Measurements from ENCODE around the gene FMO5.
"Not testable (repeated sequence)": the region's sequence is repeated elsewhere in the genome, so short reads cannot be mapped to it uniquely, and the experiment has no call there.

The FMO5 gene

GRCh38 chr1:147245586-147246021 is 20.5 kb upstream of the FMO5 start:
- no peak for DNase-seq (ENCODE audit: extremely low spot score)
- ChIA-PET CTCF (no interaction called here), POLR2A (no interaction called here)
- TF ChIP-seq, protein P1, sequence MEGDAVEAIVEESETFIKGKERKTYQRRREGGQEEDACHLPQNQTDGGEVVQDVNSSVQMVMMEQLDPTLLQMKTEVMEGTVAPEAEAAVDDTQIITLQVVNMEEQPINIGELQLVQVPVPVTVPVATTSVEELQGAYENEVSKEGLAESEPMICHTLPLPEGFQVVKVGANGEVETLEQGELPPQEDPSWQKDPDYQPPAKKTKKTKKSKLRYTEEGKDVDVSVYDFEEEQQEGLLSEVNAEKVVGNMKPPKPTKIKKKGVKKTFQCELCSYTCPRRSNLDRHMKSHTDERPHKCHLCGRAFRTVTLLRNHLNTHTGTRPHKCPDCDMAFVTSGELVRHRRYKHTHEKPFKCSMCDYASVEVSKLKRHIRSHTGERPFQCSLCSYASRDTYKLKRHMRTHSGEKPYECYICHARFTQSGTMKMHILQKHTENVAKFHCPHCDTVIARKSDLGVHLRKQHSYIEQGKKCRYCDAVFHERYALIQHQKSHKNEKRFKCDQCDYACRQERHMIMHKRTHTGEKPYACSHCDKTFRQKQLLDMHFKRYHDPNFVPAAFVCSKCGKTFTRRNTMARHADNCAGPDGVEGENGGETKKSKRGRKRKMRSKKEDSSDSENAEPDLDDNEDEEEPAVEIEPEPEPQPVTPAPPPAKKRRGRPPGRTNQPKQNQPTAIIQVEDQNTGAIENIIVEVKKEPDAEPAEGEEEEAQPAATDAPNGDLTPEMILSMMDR (IDR thresholded peaks at IDR 0.05; ENCODE audit: control extremely low read depth, extremely low read depth, low read depth, missing control alignments) = no peak

GRCh38 chr1:147245129-147245528 is 20.0 kb upstream of the FMO5 start:
- ChIA-PET CTCF (no interaction called here), POLR2A (no interaction called here)
- no peak for DNase-seq (ENCODE audit: extremely low spot score)
- TF ChIP-seq, protein P1 (IDR thresholded peaks at IDR 0.05; ENCODE audit: control extremely low read depth, extremely low read depth, low read depth, missing control alignments) = no peak

GRCh38 chr1:147243841-147244240 is 18.7 kb upstream of the FMO5 start:
- TF ChIP-seq, protein P1 (IDR thresholded peaks at IDR 0.05; ENCODE audit: control extremely low read depth, extremely low read depth, low read depth, missing control alignments) = no peak
- no peak for DNase-seq (ENCODE audit: extremely low spot score)
- POLR2A ChIA-PET = interaction anchor here (1.2 kb wide), 1 partner anchor 160 kb away, joined by 6 read pairs; no protein-coding TSS in a partner anchor
- CTCF ChIA-PET = interaction anchor here (0.7 to 2.5 kb wide), 16 partner anchors 9 to 197 kb away, joined by 3 to 17 read pairs (median 3); no protein-coding TSS in a partner anchor

GRCh38 chr1:147243228-147243685 is 18.1 kb upstream of the FMO5 start:
- POLR2A ChIA-PET = interaction anchor here (1.2 kb wide), 1 partner anchor 159 kb away, joined by 6 read pairs; no protein-coding TSS in a partner anchor
- CTCF ChIA-PET = interaction anchor here (0.7 to 2.5 kb wide), 16 partner anchors 10 to 197 kb away, joined by 3 to 17 read pairs (median 3); no protein-coding TSS in a partner anchor
- peak; percentile 28 for DNase-seq (ENCODE audit: extremely low spot score)
- TF ChIP-seq, protein P1 (IDR thresholded peaks at IDR 0.05; ENCODE audit: control extremely low read depth, extremely low read depth, low read depth, missing control alignments) = peak; percentile 6

- POLR2A ChIA-PET = interaction anchor here (0.7 to 1.2 kb wide), 2 partner anchors 158 kb away, joined by 6 to 9 read pairs; no protein-coding TSS in a partner anchor
- peak; percentile 92 for DNase-seq (ENCODE audit: extremely low spot score)
- TF ChIP-seq, protein P1 (IDR thresholded peaks at IDR 0.05; ENCODE audit: control extremely low read depth, extremely low read depth, low read depth, missing control alignments) = peak; percentile 98
- CTCF ChIA-PET = interaction anchor here (0.6 to 2.5 kb wide), 39 partner anchors 10 to 363 kb away, joined by 3 to 28 read pairs (median 4); partner anchors contain the start of gene FMO5
Observed at GRCh38 chr1:147242449-147243227, 17.5 kb upstream of the FMO5 start, which contains the start of gene CHD1L. CHD1L (plus strand) TSS chr1:147242684; CDS start chr1:147242704, 20 bp downstream.

DNA sequence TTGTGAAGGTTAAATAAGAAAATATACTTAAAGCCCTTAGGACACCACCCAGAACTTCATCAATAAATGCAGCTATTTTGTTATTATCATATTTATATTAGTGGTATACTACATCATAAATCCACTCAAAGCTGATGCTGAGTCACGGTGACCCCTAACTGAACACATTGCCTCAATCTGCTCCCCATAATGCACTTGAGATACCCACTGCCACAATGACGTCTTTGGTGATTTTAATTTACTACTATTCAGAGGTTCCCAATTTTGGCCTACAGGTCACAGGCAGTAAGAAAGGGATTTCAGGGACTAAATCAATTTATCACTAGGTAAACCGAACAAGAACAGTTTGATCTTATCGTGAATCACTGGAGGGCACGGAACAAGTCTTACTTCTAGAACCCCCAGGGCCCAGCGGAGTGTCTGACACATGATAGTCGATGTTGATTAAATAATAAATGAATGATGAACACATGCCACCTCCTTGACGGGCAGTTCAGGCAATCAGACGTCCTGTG is 16.9 kb upstream of the FMO5 start:
- TF ChIP-seq, protein P1 (IDR thresholded peaks at IDR 0.05; ENCODE audit: control extremely low read depth, extremely low read depth, low read depth, missing control alignments) = no peak
- POLR2A ChIA-PET = interaction anchor here (0.7 kb wide), 1 partner anchor 158 kb away, joined by 9 read pairs; no protein-coding TSS in a partner anchor
- no peak for DNase-seq (ENCODE audit: extremely low spot score)
- CTCF ChIA-PET = interaction anchor here (0.6 to 2.5 kb wide), 24 partner anchors 10 to 363 kb away, joined by 3 to 28 read pairs (median 4); partner anchors contain the start of gene FMO5

DNA sequence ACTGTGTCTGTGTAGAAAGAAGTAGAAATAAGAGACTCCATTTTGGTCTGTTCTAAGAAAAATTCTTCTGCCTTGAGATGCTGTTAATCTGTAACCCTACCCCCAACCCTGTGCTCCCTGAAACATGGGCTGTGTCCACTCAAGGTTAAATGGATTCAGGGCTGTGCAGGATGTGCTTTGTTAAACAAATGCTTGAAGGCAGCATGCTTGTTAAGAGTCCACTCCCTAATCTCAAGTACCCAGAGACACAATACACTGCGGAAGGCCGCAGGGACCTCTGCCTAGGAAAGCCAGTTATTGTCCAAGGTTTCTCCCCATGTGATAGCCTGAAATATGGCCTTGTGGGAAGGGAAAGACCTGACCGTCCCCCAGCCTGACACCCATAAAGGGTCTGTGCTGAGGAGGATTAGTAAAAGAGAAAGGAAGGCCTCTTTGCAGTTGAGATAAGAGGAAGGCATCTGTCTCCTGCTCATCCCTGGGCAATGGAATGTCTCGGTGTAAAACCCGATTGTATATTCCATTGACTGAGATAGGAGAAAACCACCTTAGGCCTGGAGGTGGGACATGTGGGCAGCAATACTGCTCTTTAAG is 15.1 kb upstream of the FMO5 start:
- CTCF ChIA-PET; POLR2A ChIA-PET; DNase-seq (ENCODE audit: extremely low spot score): not testable (repeated sequence)
